ENCODE results near the gene RFWD3. TPM values are rescaled to one million over a fixed set of nuclear protein-coding genes. Genes with fewer than 3 reads are reported as not detected.

The RFWD3 gene
- total and polyA plus RNA-seq, 9 donors = 8.2 to 25.0 (median 15.8) TPM

DNA sequence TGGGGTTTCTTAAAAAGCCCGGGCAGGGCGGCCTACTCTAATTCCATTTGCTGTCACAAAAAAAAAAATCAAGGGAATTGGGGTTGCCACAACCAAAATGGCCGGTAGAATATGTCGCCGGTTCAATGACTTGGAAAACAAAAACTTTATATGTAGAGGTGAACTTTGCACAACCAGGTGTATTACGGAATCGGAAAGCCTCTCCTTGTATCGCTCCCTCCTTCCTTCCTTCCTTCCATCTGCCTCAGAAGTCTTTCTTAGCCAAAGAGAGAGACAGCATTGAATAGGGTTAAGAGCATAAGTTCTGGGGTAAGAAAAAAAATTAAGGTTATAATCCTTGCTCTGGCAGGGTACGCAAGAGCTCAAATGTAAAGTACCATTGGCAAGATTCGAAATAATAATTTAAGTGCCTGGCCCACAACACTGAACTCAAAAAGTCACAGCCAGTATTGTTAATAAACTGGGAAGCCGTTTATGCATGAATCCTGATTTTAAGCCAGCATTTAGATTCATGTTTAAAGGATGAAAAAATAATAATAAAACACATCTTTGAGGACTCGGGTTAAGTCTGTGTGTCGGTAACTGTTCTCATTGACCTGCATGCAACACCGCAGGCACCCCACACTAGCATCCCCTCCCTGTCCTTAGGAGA, 59.2 kb downstream of the RFWD3 start:
- H3K9me3 ChIP-seq = no peaks in the 10 kb centered on the region
- peaks cover 2% of the 10 kb centered on the region for H3K4me1 ChIP-seq (ENCODE audit: insufficient read depth)
- H3K4me3 ChIP-seq = peak overlapping the region; percentile 97
- intact Hi-C loops (cut with DNase I) = no loop called here
- no peaks in the 10 kb centered on the region for H3K27me3 ChIP-seq
- no peak for DNase-seq
- TF ChIP-seq CTCF (IDR thresholded peaks at IDR 0.05) = no peak
- 12 to 14% (median 13%) methylated on average over 14 of the region's 14 CpGs for WGBS, 3 donors
- peak overlapping the region; percentile 74 to 89 for H3K27ac ChIP-seq
- no peaks in the 10 kb centered on the region for H3K36me3 ChIP-seq

DNA sequence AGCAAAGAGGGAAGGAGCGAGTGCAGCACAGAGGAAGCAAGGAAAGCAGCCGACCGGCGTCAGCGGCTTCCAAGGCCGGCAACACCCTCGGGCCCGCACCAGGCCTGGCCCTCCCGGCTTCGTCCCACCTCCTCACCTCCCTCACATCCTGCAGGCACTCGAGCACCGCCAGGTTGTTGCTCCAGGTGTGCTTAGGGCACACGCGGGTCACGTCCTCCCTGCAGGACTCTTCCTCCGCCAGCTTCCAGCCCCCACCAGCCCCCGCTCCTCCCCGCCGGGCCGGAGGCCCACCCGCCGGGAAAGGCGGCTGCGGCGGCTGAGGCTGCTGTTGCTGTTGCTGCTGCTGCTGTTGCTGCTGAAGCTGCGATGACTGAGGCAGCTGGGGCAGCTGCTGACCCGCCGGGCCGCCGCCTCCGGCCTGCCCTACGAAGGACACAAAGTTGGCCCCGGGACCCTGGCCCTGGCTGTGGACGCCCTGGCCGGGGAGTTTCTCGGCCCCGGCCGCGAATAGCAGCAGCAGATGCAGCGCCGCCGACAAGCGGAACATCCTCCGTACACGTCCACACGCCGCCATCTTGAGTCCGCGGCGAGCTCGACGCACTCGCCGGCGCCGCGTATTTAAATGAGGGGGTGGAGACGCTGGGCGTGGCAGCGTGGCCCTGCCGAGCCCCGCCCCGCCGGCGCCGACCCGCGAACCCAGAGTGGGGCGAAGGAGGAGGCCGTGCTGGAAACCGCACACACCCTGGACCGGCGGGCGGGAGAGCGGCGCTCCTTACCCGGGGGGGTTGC, 60.0 kb downstream of the RFWD3 start, which contains the start of gene GLG1:
Gene GLG1, minus strand, starts transcription at position 594 of the 789 bp plus-strand sequence. Its CDS starts 20 bp downstream, at position 574.
- Histone ChIP-seq H3K4me3 (peak within 1 kb of the TSS; percentile 97), H3K27me3 (no peaks in the 10 kb centered on the region), H3K4me1 (ENCODE audit: insufficient read depth) (peaks cover 2% of the 10 kb centered on the region), H3K27ac (peak within 1 kb of the TSS; percentile 74 to 89), H3K36me3 (no peaks in the 10 kb centered on the region), H3K9me3 (no peaks in the 10 kb centered on the region)
- 0% methylated on average over 68 to 77 of the region's 77 CpGs for WGBS, 3 donors
- peak; percentile 88 to 94 (median 92) for DNase-seq
- intact Hi-C loops (cut with DNase I) = no loop called here
- TF ChIP-seq POLR2A (IDR thresholded peaks at IDR 0.05) (peak; percentile 90), EP300 (IDR thresholded peaks at IDR 0.05) (no peak)

DNA sequence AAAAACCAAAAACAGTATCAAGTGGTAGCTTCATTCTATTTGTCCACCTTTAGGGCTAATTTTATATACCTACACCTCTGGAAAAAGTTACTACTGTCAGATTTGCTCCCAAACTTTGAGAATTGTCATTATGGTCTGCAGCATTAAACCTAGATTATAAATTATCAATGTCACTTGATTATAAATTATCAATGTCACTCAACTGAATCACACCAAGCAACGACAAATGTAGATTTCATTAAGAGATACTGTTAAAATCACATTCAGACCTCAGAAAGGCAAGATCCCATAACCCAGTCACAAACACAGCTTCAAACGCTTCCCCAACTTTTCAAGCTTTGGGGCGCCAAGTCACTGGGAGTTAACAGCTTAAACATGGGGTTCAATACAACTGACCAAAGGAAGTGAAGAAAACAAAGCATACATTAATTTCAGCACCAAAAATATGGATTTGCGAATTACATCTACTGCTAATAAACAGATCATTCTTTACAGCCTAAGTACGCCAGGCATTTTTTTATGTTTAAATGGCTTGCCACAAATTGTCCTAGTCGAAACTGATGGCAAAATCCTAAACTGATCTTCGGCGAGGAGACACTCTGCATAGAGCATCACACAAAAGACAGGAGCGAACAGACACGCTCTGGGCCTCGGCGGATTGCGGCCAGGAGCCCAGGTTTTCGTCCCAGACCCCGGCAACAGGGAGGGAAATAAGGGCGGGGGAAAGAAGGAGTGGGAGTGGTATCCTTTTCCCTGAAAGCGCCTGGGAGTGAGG, 60.7 kb downstream of the RFWD3 start:
- Histone ChIP-seq H3K9me3 (no peaks in the 10 kb centered on the region), H3K4me3 (peak overlapping the region; percentile 97), H3K27ac (peak overlapping the region; percentile 74 to 89), H3K4me1 (ENCODE audit: insufficient read depth) (peaks cover 2% of the 10 kb centered on the region), H3K27me3 (no peaks in the 10 kb centered on the region), H3K36me3 (no peaks in the 10 kb centered on the region)
- 0 to 2% (median 1%) methylated on average over 17 of the region's 17 CpGs for WGBS, 3 donors
- intact Hi-C loops (cut with DNase I) = no loop called here
- TF ChIP-seq CTCF (IDR thresholded peaks at IDR 0.05) (no peak), POLR2A (IDR thresholded peaks at IDR 0.05) (no peak), EP300 (IDR thresholded peaks at IDR 0.05) (no peak)
- DNase-seq = no peak

DNA sequence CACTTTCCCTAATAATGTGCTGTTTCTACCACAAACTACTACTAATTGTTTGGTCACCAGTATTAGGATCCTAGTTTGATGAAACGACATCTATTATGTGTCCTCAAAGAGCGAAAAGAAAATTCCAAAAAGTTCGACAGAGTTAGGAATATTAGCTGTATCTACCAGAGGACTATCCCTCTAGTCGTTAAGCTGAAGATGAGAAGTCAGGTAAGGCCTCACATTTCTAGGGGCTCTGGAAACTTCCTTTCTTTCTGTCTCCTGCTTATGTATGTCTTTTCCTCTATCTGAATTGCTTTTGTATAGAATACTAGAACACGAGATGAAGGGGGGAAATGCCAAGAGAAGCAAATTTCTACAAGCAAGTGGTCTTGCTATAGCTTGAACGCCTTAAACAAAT, 61.3 kb downstream of the RFWD3 start:
- no peaks in the 10 kb centered on the region for H3K9me3 ChIP-seq
- peaks cover 2% of the 10 kb centered on the region for H3K4me1 ChIP-seq (ENCODE audit: insufficient read depth)
- no peaks in the 10 kb centered on the region for H3K27me3 ChIP-seq
- WGBS, 3 donors = 21 to 31% (median 22%) methylated on average over 6 of the region's 6 CpGs
- H3K27ac ChIP-seq = no peak overlapping the region
- H3K36me3 ChIP-seq = no peaks in the 10 kb centered on the region
- TF ChIP-seq EP300 (IDR thresholded peaks at IDR 0.05) (no peak), CTCF (IDR thresholded peaks at IDR 0.05) (no peak), POLR2A (IDR thresholded peaks at IDR 0.05) (no peak)
- no peak for DNase-seq
- peak overlapping the region; percentile 97 for H3K4me3 ChIP-seq
- intact Hi-C loops (cut with DNase I) = no loop called here
